NCI-H2196 treated with DMSO at 0.1 percent for 48 hours (cell line): ENCODE data around the gene MXD1.

Experiments used
- DNase-seq: peaks from one replicate; lab custom pipeline; 2025; ENCODE audit not compliant: unreplicated experiment; lab: John Stamatoyannopoulos, UW

The MXD1 gene

DNA sequence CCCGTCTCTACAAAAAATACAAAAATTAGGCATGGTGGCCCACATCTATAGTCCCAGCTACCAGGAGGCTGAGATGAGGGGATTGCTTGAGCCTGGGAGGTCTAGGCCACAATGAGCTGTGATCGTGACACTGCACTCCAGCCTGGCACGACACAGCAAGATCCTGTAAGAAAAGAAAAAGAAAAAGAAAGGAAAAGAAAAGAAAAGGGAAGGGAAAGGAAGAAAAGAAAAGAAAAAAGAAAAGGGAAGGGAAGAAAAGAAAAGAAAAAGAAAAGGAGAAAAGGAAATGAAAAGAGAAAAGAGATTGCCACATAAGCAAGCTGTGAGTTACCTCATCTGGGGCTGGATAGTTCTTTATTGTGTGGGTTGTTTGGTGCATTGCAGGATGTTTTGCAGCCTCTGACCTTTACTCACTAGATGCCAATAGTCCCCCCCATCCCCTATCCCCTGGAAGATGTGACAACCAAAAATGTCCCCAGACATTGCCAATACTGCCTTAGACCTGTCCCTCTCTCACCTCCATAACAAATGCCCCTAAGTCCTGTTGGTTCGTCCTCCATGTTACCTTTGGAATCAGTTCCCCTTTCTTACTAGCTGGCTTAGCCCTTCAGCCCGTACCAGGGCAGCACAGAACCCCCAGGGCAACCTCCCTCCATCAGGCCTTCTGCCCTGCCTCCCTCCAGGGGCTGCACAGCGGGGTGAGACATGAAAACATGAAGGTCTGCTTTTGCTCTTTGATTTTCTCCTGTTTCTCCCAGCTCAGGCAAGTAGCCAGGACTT is 37.6 kb downstream of the MXD1 start:
- no peak for DNase-seq

DNA sequence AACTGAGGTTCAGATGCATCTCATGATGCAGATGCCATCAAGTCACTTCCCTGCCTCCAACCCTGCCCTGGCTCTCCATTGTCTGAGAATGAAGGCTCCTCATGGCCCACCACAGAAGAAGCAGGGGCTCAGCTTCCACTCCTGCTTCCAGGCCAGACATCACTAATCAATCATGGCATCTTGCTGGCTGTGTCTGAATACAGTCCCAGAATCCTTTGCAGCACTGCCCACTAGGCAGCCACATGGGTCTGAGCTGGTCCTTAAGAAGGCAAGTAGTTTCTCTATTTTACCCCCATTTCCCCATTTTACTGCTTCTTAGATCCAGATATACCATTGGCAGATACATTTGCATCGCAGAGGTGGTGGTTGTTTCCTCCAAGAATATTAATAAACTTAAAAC is 39.2 kb downstream of the MXD1 start:
- no peak for DNase-seq

DNA sequence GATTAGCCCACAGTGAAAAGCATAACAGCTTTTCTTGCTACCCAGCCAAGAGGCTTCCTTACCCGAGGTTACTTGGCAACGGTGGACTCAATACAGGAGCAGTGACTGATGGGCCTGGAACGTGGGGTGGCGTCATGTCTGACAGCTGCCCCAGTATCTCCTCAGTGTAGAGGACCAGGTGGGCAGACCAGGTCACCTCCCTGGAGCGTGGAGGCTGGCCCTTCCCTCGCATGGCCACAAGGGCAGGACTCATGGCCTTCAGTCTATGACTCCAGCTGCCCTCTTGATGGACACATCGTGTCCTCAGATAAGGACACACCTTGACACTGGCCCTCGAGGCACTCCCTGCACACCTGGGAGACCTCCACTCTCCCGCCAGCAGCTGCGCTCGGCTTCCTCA is 40.1 kb downstream of the MXD1 start:
- no peak for DNase-seq

DNA sequence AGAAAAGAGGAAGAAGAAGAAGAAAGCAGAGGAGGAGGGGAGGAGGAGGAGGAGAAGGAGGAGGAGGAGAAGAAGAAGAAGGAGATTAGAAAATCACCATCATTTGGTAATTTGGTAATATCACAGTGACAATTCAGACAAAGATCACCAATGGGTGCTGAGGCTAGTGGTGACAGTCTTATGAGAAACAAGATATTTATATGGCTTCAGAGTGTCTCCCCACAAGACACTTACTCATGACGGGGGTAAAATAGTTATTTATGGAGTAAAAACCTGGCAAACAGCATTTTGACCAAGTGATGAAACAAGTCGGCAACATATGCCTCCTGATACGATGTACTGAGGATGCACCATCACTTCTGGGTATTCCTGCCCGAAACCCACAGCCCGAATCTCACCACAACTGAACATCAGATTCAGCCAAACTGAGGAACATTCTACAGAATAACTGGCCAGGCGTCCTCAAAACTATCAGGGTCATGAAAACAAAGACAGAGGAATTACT is 41.6 kb downstream of the MXD1 start:
- no peak for DNase-seq

DNA sequence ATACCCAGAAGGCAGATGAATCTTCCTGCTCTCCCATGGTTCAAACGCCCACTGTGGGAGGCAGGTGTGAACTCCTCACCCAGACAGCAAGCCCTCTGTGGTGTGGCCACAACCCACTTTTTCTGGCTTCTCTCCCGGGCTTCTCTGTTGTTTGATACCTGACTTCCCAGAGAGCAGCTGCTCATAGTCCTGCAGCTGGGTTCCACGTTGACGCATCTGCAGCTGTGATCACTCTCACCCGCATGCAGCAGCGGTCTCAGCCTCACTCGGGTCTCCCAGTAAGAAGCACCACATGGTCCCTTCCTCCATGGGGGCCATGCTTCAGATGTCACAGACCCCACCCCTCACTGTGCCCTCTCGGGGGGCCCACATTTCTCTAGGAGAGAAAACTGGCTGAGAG is 43.1 kb downstream of the MXD1 start:
- no peak for DNase-seq

DNA sequence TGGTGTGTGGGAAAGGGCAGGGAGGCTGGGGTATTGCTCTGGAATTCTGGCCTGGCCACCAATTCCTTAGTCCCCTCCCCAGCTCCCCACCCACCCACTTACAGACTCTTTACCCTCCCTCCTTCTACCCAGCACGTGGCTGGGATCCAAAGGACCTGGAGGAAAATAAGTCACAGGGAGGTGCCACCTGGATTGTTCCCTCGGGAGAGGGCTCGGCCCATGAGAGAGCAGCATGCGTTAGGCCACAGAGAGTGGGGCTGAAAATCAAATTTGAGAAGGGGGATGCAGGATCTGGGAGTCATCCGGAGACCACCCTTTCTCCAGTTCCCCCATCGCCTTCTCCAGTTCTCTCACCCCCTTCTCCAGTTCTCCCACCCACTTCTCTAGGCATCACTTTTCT is 43.6 kb downstream of the MXD1 start:
- no peak for DNase-seq

DNA sequence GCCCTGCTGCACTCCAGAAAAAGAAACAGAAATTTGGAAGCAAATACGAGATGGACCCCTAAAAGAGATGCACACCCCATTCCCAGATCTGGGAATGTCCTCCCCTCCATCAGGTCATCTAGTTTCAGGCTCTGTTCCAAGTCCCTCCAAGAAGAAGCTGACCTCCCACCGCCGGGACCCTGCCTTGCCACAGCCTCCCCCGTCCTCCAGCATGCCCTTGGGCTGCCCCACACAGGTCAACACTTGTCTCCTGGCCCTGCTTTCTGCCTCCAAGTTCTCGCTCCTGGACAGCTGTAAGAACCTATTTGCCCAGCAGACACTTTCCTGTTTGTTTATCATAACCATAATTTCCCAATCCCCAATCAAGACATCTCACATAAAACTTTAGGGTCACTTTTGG is 44.5 kb downstream of the MXD1 start:
- DNase-seq: no peak

DNA sequence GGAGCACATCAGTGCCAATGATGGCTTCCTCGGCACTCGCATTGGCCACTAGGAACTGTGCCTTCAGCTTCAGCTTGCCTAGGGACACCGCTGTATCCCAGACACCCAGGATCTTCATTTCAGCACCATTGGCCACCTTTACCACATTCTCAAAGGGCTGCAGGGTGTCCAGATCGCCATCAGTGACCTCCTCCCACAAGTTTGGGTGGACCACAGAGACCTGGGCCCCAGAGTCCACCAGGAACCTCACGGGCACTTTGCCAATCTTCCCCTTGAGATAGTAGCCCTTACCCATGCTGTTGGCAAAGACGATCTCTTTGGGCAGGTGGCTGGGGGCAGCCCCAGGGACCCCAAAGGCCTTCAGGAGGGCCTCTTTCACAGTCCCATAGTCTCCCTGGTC is 45.9 kb downstream of the MXD1 start:
- DNase-seq: no peak

DNA sequence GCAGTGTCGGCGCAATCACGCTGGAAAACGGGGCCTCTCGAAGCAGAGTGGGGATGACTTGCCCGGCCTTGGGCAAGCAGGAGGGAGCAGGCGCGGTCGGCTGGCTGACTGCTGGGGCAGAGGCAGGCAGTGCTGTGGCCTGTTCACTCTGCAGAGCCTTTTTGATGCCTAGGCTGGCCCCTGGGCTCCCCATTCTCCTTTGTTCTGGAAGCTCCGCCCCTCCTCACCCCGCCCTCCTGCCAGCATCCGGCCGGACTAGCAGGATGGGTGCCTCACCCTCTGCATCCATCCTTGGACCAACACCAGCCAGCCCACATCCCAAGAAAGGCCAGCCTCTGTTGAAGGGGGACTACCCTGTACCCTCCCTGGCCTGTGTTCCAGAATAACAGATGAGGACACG is 46.6 kb downstream of the MXD1 start, which contains the start of gene ASPRV1:
ASPRV1 (minus strand) TSS at position 136 of the 400 bp plus-strand sequence. CDS start 195 bp downstream, outside the sequence.
- no peak for DNase-seq

DNA sequence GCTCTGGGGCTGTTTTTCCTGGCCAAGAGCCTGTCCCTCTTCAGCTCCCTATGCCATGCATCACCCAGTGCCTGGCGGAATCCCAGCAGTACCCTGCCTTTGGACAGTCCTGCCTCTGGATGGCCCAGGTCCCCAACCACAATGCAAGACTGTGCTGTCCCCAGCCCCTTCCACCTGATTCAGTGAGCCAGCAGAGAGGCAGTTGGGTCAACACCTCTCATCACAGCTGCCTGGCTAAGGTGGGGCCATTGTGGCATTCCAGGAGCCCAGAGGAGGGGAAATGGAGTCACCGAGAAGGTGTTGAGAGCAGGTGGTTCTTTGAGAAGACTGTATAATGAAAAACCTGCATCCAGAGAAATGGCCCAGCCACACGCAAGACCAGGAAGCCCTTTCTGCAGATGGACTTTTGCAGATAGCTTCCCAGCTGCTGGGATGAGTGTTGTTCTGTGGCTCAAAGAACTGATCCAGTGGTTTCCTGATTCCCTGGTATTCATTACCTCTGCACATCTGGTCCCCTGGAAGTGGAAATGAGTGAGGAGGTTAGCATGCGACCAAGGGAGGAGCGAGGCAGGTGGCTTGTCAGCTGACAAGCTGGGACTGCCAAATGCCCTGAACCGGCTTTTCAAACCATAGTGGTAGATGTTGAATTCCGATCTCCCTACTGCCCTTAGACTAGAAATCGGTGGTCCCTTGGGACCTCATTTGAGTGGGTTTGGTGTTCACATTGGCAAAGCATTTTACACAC is 48.2 kb downstream of the MXD1 start:
- DNase-seq: no peak

DNA sequence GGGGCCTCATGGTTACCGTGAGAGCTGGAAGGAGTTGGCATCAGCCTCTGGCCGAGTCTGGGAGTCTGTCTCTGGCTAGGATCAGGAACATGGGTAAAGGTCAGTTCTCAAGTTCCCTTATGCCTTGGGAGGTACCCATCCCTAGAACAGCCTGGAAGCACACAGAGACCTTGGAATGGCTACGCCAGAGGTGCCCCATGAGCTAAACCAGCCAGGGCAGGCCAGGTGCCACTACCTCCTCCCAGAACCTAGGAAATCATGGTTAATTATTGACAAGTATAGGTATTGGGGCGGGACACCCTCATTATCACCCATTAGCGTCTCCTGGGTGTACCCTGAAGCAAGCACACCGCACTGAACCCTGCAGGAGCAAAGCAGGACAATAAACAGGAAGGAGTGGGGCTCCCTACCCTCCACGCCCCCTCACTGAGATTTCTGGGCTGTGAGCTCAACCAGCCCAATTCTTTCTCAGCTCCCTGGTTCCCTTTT is 49.5 kb downstream of the MXD1 start:
- DNase-seq: no peak

DNA sequence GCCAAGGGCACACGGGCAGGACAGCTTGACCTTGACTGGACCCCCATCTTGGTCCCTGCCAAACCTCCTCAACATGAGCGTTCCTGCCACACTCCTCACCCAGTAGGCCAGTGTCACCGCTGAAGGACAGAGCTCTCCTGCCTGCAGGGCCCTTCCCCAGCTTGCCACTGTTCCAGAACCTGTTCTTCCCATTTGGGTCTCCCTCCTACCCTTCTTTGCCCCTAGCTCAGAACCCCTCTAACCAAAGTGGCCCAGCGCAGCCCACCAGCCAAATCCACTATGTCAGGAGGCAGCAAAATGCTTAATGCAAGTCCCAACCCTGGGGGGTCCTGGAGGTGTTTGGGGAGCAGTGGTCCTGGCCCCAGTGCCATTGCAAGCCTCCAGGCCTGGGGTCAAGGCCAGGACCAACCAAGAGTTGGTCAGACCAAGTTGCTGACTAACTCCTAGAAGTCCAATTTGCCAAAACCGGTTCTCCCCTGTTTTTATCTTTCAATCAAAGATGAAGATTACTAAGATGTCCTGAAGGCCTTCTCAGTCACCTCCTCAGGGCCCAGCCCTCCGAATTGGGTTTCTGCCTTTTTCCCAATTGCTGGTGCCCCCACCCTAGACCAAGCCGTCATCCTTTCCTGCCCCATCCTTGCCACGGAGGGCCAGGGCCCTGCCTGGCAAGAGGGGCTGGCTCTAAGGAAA is 51.0 kb downstream of the MXD1 start:
- DNase-seq: no peak

DNA sequence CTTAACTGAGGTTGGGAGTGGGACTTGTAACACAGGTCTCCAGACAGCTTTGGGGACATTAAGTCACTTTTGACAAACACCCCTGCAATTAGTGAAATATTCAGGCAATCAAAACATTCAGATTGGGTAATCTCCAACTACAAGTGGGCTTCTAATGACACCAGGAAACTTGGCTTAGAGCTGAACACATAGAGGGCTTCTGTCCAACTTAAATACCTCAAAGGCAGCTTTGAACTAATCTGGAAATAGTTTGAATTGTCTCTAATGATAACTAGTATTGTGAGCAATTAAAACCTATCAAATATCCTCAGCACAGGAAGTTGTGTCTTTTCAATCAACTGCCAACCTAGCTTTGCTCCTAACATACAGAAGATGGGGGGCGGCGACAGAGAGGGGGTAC is 51.6 kb downstream of the MXD1 start:
- no peak for DNase-seq

DNA sequence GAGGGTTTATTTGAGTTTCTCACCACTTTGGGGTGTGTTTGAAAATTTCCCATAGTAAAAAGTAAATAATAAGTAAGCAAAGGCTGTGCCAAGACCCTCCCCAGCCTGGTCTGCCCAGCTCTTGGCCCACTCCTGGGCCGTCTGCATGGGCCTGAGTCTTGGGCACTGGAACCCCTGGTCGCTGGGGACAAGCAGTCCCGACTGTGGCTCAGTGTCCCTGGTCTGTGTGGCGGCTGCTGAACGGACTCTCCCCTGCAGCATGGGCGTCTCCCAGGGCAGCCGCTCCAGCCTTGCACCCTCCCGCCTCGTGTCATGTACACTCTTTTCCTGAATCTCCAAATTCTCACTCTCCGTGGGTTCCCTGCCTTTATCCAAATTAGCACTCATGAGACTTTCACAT is 53.7 kb downstream of the MXD1 start:
- no peak for DNase-seq

DNA sequence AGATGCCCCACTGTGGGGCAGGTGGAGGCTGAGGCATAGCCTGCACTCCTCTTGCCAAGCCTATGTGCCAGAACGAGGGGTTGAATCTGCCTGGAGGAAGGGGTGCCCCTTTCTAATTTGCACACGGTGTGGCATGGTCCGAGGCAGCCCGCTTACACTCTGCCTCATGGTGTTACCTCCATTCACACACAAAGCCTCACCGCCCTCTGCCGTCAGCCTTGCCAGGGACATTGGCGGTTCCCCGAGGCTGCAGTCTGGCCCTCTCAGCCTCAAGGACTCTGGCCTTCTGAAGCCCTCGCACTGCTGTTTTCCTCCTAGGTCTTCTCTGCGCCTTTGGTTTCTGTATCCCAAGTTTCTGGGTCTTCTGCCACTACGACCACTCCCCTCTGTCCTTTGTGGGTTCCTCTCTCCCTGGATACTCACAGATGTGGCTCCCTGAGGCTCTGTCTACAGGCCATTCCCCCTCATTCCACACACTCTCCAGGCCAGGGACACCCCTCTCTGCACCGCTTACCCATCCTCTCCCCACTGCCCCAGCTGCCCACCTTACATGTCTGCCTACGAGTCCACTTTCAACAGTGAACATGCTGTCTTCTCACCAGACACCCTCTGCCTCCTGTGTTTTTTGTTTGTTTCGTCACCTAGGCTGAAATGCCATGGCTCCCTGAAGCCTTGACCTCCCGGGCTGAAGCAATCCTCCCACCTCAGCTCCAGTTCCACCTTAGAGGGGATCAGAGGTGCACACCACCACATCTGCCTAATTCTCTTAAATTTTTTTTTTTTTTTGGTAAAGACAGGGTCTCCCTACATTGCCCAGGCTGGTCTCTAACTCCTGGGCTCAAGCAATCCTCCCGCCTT is 54.4 kb downstream of the MXD1 start:
- DNase-seq: no peak

DNA sequence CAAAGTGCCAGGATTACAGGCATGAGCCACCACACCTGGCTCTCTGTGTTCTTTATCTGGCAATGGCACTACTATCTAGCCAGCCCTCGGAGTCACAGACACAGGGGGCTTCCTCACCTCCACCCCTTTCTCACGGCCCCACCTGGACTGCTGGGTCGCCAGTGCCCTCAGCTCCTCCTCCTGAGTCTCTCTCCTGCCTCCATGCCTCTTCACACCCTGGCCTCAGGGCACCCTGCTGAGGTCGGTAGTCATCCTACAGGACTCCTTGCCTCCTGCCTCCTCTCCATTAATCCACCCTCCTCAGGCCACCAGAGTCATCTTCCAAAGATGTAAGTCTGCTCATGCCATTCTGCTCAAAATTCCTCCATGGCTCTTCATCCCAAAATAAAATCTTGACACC is 55.1 kb downstream of the MXD1 start:
- DNase-seq: no peak

DNA sequence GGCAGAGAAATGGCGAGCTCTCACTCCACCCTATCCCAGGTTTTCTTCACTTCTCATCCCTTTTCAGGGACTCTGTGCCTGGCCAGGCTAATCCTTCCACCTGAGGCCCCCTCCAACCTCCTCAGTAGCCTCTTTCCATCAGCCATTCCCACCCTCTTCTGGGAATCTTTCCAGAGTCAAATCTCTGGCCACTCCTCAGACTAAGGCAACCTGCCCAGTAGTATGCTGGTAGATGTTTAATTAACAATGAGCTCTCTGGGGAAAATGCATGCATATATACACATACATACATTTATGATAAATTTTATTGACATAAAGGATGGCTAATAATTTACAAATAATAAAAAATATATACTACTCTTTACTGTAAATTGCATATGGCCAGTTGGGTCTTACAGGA is 57.9 kb downstream of the MXD1 start:
- no peak for DNase-seq

DNA sequence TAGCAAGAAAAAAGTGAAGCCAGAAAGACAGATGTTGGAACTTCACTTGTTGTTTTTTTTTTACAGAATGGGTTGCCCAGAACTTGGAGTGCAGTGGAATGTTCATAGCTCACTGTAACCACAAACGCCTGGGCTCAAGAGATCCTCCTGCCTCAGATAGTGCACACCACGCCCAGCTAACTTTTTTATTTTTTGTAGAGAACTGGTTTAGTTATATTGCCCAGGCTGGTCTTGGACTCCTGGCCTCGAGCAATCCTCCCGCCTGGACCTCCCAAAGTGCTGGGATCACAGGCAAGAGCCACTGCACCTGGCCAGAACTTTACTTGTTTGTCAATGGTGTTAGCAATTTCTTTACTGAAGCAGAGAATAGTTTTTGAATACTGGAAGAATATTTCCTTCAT is 58.4 kb downstream of the MXD1 start:
- no peak for DNase-seq

DNA sequence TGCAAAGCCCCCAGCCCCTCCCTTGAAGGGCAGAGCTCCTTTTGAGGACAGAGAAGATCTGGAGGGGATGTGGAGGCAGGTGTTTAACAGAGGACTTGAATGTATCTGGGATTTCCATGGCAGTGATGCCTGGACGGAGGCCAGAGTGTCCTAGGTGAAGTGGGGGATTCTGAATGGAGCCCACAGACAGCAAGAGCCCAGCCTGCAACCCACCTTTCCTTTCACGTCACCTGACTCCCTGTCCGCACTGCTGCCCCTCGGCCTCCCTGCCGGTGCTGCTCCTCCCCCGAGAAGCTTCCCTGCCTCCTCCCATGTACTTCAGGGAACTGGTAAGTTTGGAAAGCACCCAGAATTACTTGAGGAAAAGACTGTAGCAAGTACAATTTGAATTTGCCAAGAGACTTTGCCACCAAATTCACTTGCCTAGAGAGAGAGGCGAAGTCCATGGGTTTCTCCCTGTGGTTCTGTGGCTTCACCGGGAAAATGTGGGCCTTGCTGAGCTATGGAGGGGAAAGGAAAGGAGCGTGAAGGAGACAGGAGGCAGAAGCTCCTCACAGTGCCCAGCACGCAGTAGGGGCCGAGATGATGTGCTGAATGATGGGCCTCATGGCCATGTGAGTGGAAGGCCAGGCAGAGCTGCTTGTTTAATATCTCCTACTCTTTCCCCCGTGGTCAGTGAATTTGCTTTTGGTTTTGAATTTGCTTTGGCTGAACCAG is 60.4 kb downstream of the MXD1 start:
- DNase-seq: no peak

DNA sequence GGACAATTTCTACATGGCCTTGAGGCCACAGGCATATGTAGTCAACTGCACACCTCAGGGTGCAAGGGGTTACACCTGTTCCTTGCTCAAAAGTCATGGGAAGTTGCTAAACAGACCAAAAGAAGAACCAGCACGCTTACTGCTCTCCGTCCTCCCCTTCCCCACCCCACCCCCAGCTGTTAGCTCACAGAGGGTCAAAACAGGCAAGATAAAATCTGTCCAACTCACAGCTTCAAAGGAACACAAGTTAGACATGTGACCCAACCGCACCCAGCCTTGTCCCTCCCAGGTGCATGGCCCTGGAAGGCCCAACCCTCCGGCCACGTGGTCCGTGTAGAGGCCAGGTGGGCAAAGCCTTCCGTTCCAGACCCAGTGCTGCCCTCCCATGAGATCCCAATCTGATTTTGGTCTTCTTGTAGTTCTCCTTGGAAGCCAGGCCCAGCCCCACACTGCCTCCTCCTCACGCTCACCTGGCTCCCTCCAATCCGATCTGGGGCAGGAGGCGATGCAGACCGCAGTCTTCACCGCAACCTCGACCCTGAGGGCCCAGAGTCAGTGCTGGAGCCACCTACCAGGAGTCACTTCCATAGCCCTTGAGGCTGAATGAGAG is 61.0 kb downstream of the MXD1 start:
- no peak for DNase-seq
